ENCODE data around the gene GPS1.
A peak's percentile ranks its signal among the peaks of the same experiment; 100 is the strongest.
"Not testable (repeated sequence)": the region's sequence is repeated elsewhere in the genome, so short reads cannot be mapped to it uniquely, and the experiment has no call there.

The GPS1 gene

GRCh38 chr17:82029990-82030469, 21.7 kb upstream of the GPS1 start:
- no peak for DNase-seq

DNA sequence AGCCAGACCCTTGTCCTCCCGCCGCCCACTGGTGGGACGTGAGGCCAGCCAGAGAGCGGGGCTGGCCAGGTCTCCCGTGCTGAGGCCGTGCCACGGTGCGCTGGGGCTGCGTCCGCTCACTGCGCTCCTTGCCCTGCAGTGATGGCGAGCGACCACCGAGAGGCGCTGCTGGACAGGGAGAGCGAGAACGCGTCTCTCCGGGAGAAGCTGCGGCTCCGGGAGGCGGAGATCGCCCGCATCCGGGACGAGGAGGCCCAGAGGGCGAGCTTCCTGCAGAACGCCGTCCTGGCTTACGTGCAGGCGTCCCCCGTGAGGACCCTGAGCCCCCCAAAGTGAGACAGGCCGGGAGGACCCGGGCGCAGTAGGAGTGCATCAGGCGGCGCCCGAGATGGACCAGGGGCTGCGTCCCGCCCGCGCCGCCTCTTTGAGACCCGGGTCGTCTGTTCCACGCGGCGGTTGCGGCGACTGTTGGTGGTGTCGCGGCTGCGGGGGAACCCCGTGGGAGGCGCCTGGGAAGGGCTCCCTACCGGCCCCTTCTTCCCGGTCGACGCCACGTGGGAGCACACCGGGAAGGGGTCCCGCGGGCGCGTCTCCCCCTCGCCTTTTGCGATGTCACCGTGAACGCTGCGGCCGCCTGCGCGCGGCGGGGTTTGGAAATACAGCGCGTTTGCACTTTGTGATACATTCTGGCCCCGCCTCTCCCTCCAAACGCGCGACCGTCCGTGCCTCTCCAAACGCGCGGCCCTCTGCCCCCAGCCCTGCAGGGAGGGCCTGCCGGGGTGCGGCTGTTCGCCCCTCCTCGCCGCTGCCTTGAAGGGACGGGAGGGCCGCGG, 21.0 kb upstream of the GPS1 start:
- peak; percentile 80 for DNase-seq

DNA sequence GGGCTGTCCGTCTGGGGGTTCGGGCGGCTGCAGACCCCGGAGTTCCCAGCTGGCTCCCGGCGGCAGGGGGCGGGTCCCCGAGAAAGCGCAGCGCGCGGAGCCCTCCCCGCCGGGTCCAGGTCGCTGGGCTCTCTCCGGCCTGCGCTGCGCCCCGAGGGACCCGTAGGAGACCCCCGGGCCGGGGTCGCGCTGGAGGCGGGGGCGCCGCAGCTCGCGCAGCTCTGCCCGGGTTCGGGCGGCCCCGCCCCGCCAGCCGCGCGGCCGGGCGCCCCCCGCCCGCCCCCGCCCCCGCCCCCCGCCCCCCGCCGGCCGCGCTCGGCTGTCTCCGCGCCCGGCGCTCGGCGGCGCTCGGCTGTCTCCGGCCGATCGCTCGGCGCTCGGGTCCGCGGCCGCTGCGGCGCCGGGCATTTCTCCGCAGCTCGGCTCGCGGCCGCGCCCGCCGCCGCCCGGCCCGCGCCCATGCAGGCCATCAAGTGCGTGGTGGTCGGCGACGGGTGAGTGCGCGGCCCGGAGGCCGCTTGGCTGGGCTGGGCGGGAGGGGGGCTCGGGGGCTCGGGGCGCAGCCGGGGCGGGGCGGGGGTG, 20.3 kb upstream of the GPS1 start, which contains the start of gene RAC3:
Gene RAC3, plus strand, starts transcription at position 376 of the 582 bp plus-strand sequence. Its CDS starts 84 bp downstream, at position 460.
- DNase-seq, result no peak

DNA sequence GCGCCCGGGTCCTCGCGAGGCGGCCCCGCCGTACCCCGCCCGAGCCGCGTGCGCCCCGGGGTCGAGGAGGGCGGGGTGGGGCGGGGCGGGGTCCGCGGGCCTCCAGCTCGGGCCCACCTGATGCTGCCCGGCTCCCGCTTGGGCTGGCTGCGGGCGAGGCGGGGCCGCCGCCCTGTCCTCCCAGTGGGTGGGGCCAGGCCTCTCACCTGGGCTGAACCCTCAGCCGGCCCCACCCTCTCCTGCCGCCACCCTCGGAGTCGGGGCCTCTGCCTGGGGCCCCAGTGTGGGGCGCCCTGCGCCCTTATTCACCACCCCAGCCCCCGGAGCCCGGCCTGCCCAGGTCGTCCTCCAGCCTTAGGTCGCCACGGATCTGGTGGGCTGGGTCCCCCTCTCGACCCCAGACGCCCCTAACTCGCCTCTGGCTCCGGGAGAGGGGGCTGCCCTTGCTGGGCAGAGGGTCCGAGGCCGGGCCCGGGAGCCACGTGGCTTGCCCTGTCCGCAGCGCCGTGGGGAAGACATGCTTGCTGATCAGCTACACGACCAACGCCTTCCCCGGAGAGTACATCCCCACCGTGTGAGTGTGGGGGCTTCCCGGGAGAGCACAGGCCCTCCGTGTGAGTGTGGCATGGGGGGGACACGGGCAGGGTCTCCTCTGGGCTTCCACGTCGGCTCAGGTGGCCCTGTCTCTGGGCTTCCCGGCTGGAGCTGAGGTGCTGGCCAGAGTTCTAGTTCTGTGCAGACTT, 19.6 kb upstream of the GPS1 start:
- peak; percentile 36 for DNase-seq

- DNase-seq, result no peak
Observed at GRCh38 chr17:82033359-82034085, 18.2 kb upstream of the GPS1 start.

DNA sequence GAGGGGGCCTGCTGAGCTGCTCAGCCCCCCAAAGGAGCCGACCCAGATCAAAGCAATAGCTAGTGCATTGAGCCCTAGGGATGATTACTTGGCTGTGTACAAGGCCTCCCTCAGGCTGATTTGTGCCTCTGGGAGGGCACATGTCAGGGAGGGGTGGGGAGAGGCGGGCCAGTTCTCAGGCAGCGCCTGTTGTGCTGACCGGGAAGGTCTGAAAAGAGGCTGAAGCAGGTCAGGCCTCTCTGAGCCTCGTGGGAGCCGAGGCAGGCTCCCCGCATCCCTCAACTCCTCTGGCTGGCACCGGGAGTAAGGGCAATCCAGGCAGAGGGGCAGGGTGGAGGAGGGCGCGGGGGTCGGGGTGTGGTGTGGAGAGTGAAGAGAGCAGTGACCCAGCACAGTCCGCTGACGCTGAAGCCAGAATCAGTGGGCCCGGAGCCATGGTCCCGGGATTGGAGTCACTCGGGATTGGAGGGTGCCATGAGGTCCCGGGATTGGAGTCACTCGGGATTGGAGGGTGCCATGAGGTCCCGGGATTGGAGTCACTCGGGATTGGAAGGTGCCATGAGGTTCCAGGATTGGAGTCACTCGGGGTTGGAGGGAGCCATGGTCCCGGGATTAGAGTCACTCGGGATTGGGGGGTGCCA, 17.2 kb upstream of the GPS1 start:
- no peak for DNase-seq

DNA sequence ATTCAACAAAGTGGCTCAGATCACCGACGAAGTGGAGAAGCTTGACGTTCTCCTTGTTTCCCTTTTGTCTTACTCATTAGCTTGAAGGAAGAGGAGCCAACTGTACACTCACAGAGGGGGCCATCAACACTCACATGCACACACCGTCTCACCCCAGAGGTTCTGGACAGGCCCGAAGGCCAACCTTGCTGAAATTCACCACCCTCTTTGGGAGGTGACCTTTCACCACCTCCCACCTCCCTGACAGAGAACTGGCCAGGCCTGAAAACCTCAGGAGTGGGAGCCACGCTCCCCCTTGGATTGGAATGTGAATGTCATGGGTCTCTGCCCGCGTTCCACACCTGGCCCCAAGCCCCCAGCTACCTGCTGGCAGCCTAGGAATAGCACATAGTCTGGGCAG, 16.2 kb upstream of the GPS1 start:
- no peak for DNase-seq

DNA sequence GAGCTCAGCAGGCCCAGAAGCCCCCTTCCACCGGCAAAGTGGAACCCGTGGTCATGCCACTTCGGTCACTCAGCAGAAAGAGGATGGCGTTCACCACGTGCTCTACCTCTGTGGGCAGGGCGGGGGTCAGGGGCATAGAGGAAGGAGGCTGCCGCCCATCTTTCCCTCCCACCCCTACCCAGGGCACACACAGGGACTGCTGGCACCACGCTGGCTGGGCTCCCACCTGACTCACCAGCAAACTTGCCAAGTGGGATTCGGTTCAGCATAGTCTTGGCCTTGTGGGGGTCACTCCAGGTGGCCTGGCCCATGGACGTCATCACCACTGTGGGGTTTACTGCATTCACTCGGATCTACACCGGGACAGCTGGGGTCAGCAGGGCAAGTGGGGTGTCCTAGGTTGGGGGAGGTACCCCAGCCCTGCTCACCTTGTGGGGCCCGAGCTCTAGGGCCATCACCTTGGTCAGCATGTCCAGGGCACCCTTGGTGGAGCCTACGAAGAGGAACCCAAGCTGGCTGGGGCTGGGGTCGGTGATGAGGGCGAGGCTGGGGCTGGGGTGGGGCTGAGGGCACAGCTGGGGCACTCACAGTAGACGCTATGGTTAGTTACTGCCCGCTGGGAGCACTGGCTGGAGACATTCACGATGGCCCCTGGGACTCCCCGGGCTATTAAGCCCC, 15.6 kb upstream of the GPS1 start:
- DNase-seq, result no peak

DNA sequence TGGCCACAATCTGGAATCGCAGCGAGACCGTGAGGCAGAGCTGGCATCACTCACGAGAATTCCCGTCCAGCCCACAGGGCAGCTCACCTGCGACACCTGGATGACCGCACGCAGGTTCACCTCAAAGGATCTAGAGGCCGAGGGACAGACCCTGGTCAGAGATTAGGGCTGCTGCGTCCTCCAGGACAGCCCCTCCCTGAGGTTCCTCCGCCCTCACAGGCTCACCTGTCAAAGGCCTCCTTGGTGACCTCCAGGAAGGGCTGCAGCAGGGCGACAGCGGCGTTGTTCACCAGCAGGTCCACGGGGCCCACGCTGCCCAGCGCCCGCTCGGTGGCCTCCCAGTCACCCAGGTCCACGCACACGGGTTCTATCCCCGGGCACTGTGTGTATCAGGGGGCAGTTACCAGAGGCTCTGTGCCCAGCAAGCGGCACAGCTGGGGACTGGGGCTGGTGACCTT, 15.0 kb upstream of the GPS1 start:
- no peak for DNase-seq

DNA sequence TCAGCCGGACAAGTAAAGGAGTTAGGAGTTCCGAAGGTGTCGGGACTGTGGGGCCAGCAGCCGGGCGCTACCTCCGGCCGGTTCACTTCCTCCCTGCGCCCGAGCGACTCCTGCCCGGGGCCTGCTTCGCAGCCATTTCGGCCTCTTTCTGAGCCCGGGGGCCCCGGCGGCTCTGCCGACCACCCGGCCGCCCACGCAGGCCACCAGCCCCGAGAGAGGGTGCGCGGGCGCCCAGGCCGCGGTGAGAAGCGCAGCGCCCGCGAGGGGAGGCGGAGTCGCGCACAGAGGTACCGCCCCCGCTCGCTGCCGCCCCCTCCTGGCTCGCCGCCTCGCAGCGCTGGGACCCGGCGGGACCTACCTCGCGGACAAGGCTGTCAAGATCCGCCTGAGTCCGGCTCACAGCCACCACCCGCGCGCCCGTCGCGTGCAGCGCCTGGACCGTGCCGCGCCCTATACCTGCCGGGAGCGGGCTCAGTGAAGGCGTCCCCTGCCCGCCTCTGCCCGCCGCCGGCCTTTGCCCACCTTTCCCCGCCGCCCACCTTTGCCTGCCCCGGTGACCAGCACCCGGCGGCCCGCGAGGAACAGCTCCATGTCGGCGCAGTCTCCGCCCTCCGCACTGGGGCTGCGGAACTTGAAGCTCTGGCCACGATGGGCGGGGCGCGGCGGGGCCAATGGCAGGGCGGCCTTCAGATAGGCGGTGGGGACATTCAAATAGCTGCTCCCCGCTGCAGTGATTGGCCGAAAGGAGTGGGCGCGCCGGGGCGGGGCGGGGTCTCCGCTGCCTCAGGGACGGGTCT, 14.4 kb upstream of the GPS1 start, which contains the start of gene DCXR:
Gene DCXR, minus strand, starts transcription at position 606 of the 797 bp plus-strand sequence. Its CDS starts 15 bp downstream, at position 591.
- DNase-seq, result peak; percentile 91

GRCh38 chr17:82037889-82038195, 13.9 kb upstream of the GPS1 start:
- DNase-seq, result no peak

DNA sequence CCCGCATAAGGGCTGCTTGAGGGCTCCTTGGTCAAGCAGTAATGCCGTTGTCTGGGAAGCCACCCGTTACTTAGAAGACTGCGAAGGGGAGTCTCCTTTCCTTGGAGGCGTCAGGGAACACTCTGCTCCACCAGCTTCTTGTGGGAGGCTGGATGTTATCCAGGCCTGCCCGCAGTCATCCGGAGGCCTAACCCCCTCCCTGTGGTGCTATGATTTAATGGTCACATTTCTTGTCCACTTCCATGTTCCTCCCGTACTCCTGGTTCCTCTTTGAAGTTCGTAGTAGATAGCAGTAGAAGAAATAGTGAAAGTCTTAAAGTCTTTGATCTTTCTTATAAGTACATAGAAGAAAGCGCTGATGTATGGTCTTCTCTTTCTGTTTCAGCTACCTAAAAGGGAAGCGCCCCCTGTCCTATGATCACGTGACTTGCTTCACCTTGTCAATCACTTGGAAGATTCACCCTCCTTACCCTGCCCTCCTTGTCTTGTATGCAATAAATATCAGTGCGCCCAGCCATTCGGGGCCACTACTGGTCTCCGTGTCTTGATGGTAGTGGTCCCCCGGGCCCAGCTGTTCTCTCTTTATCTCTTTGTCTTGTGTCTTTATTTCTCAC, 12.8 kb upstream of the GPS1 start:
- DNase-seq, result not testable (repeated sequence)

DNA sequence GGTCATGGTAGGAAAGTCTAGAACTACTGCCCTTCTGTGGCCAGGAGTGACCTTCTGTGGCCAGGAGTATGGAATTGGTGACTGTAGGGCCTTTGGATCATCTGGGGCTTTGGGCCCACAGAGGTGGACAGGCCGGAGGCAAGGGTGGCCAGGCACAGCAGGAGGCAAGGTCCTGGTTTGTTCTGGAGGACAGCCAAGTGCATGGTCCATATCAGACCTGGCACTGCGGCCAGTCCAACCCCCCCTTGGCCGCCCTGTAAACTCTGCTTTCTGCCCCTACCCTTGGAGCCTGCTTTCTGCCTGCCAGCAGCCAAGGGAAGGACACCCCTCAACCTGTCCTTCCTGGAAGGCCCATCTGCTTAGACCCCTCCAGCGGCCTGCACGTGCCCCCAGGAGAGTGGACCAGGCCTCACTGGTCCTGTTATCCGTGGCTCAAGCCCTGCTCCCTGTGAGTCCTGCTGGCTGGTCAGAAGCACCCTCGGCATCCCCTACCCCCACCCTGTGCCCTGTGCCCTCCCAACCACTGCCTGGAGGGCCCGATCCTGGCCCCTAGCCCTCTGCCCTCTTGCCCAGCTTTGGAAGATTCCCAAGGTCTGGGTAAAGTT, 11.9 kb upstream of the GPS1 start:
- DNase-seq, result no peak

GRCh38 chr17:82041144-82041814, 10.4 kb upstream of the GPS1 start:
- DNase-seq, result no peak

- DNase-seq, result no peak
Observed at GRCh38 chr17:82042649-82043048, 9.0 kb upstream of the GPS1 start.

DNA sequence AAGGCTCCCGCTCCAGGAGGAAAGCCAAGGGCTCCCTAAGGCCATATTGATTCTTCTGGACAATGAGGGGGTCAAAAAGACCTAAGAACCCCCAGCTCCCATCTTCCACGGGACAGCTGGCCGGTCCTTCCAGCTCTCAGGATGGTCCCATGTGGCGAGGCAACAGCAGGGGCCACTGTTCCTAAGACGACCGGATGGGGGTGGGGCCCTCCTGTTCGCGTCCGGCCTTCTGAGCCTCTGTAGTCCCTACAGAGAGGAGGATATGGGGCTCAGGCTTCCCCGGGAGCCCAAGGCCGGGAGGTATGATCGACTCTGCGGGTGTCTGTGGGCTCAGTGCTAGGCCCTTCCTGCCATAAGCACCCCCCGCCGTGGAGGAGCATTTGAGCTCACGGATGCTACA, 8.2 kb upstream of the GPS1 start:
- no peak for DNase-seq

GRCh38 chr17:82045936-82046484, 5.7 kb upstream of the GPS1 start:
- DNase-seq, result no peak

- DNase-seq, result no peak
Observed at GRCh38 chr17:82046903-82047302, 4.8 kb upstream of the GPS1 start.

GRCh38 chr17:82047379-82047778, 4.3 kb upstream of the GPS1 start:
- no peak for DNase-seq

Data from activated CD4-positive, alpha-beta T cell treated with anti-CD3 and anti-CD28 coated beads, Interleukin-2, amount 50 U/mL, for 1 hour (primary cell).